K562 (cell line): Measurements from ENCODE around the gene TCF3. TPM values are rescaled to one million over a fixed set of nuclear protein-coding genes. Genes with fewer than 3 reads are reported as not detected.

Experiments
- CTBP1 ChIP-seq: fragments of 450-650 bp; IDR thresholded peaks from 2 replicates; pipeline ENCODE4 v1.6.1; 2016; ENCODE audit warnings: borderline replicate concordance
- HMGN3 ChIP-seq: IDR thresholded peaks from 2 replicates; pipeline ENCODE4 v1.6.1; 2011; ENCODE audit warnings: borderline replicate concordance, low read depth, mild to moderate bottlenecking, mixed read lengths, low read length; ENCODE audit not compliant: insufficient read length; ENCODE audit errors: extremely low read depth
- KAT7 ChIP-seq: sonication (generic); formaldehyde crosslinking; IDR thresholded peaks from 2 replicates; pipeline ENCODE4 v1.8.0; 2022; ENCODE audit warnings: missing genetic modification reagents, mild to moderate bottlenecking, borderline replicate concordance
- L3MBTL2 ChIP-seq: fragments of 450-650 bp; IDR thresholded peaks from 2 replicates; pipeline ENCODE4 v1.6.1; 2016; ENCODE audit warnings: mild to moderate bottlenecking, moderate library complexity
- MYC ChIP-seq, 2 experiments: fragments of 250-450 bp in 1 of 2; sonication (Bioruptor Pico) in 1 of 2; IDR thresholded peaks; 2 replicates each; pipeline versions ENCODE4 v1.5.1 to v1.6.1; 2012 to 2021; ENCODE audit warnings: low read depth in 2 of 2, borderline replicate concordance in 1 of 2, improper control_type of control experiment in 1 of 2, low read length in 1 of 2, mild to moderate bottlenecking in 1 of 2, moderate library complexity in 1 of 2
- NRF1 ChIP-seq, 2 experiments: fragments of 450-650 bp; IDR thresholded peaks in 1 of 2; conservative IDR thresholded peaks in 1 of 2; 2 replicates each; pipeline ENCODE4 v1.6.1; 2014; ENCODE audit warnings: mild to moderate bottlenecking in 2 of 2
- POLR2G ChIP-seq: fragments of 200-400 bp; formaldehyde crosslinking; IDR thresholded peaks from 2 replicates; pipeline ENCODE4 v1.6.1; 2017; ENCODE audit warnings: low read depth, mild to moderate bottlenecking, antibody characterized with exemption, low read length, moderate library complexity
- RBFOX2 ChIP-seq: fragments of 200-400 bp; formaldehyde crosslinking; IDR thresholded peaks from 2 replicates; pipeline ENCODE4 v1.6.1; 2017; ENCODE audit warnings: low read depth, mild to moderate bottlenecking, low read length, moderate library complexity
- RBM22 ChIP-seq: fragments of 200-400 bp; formaldehyde crosslinking; IDR thresholded peaks from 2 replicates; pipeline ENCODE4 v1.6.1; 2018; ENCODE audit warnings: low read length, low read depth; ENCODE audit not compliant: poor library complexity, severe bottlenecking
- TFAM ChIP-seq: fragments of 250-450 bp; sonication (Bioruptor Pico); conservative IDR thresholded peaks from 2 replicates; pipeline ENCODE4 v1.5.0; 2021; ENCODE audit warnings: mild to moderate bottlenecking, moderate library complexity
- TGIF2 ChIP-seq: sonication (generic); formaldehyde crosslinking; IDR thresholded peaks from 2 replicates; pipeline ENCODE4 v1.8.1; 2022; ENCODE audit warnings: mild to moderate bottlenecking, missing genetic modification reagents, moderate library complexity
- XRCC4 ChIP-seq: IDR thresholded peaks from one replicate; pipeline ENCODE4 v1.6.1; 2011; ENCODE audit not compliant: insufficient read depth, insufficient read length; ENCODE audit errors: extremely low read depth
- ZC3H11A ChIP-seq: IDR thresholded peaks from 2 replicates; pipeline ENCODE4 v1.6.1; 2012; ENCODE audit warnings: low read depth, low read length, improper control_type of control experiment
- ZFX ChIP-seq: sonication (generic); formaldehyde crosslinking; IDR thresholded peaks from 2 replicates; pipeline ENCODE4 v1.8.0; 2022; ENCODE audit warnings: mild to moderate bottlenecking, missing genetic modification reagents, moderate library complexity
- ZNF639 ChIP-seq, 2 experiments: fragments of 200-800 bp in 1 of 2; sonication (Bioruptor generic) in 1 of 2; sonication (generic) in 1 of 2; formaldehyde crosslinking in 1 of 2; IDR thresholded peaks in 1 of 2; conservative IDR thresholded peaks in 1 of 2; 2 replicates each; pipeline versions ENCODE4 v1.5.0 to v1.6.1; 2016 to 2020; ENCODE audit warnings: missing compliant biosample characterization in 1 of 2, missing genetic modification characterization in 1 of 2, missing genetic modification reagents in 1 of 2
- polyA plus RNA-seq, 8 experiments: library from polyadenylated mRNA; depleted of rRNA in 4 of 8; stranded (reverse) in 5 of 8; unstranded in 3 of 8; fragments of >200 nt; fragmentation: Nextera tagmentation in 2 of 8; fragmentation: Illumina TruSeq in 1 of 8; extraction: Ambion mirVana in 2 of 8; extraction: Trizol in 1 of 8; gene quantifications; 2 replicates each; pipeline versions ENCODE4 v1.2.1 to v1.2.3, GENCODE V29; 2011 to 2014; ENCODE audit warnings: inconsistent platforms in 1 of 8, missing spikeins in 1 of 8
- total RNA-seq, 7 experiments: library from RNA; depleted of rRNA in 6 of 7; stranded (reverse); fragments of >200 nt in 6 of 7; fragmentation: Illumina TruSeq in 2 of 7; extraction: Trizol in 2 of 7; gene quantifications; 2 replicates each; pipeline versions ENCODE4 v1.2.1 to v1.2.3, GENCODE V29; 2011 to 2021; ENCODE audit warnings: low replicate concordance in 1 of 7
- TF ChIP-seq, protein P1 (sequence below): conservative IDR thresholded peaks from 2 replicates; pipeline ENCODE4 v1.6.1; 2011; ENCODE audit warnings: low read depth, mild to moderate bottlenecking, low read length; ENCODE audit not compliant: control insufficient read depth
- TF ChIP-seq, protein P2 (sequence below): fragments of 450-650 bp; IDR thresholded peaks from 2 replicates; pipeline ENCODE4 v1.6.1; 2018; ENCODE audit not compliant: partially characterized antibody

Gene TCF3
- total and polyA plus RNA-seq, 9 of the 15 experiments (the other 6 are each of a cell fraction or from before 2014, with no cell fraction given): 5.6 to 259 (median 84.0) TPM

- TF ChIP-seq RBFOX2 (peak; percentile 65), TFAM (CRISPR knock-in tag) (no peak), CTBP1 (peak; percentile 24; the same call in 1 of the 2 replicates), ZC3H11A (no peak), ZNF639 (CRISPR knock-in tag; conservative IDR thresholded peaks at IDR 0.05 in 1 of 2, IDR thresholded peaks at IDR 0.05 in 1 of 2) (0 out of 4 replicates have a peak, but pooled peaks of 1 of the 2 experiments have one; percentile 38), NRF1 (conservative IDR thresholded peaks at IDR 0.05 in 1 of 2, IDR thresholded peaks at IDR 0.05 in 1 of 2) (peak in 1 of 2 experiments; percentile 52; a peak in 2 of 4 replicates), RBM22 (no peak), TGIF2 (CRISPR knock-in tag) (peak; percentile 29; the same call in 1 of the 2 replicates), MYC (IDR thresholded peaks at IDR 0.05; ENCODE audit: low read depth, low read length) (peak; percentile 52), MYC (CRISPR knock-in tag; IDR thresholded peaks at IDR 0.05; ENCODE audit: borderline replicate concordance, low read depth) (no peak), XRCC4 (no peak), POLR2G (peak; percentile 71), L3MBTL2 (peak; percentile 32; the same call in 1 of the 2 replicates), ZFX (CRISPR knock-in tag) (peak; percentile 36), HMGN3 (peak; percentile 36), KAT7 (CRISPR knock-in tag) (no peak)
- TF ChIP-seq, protein P1, sequence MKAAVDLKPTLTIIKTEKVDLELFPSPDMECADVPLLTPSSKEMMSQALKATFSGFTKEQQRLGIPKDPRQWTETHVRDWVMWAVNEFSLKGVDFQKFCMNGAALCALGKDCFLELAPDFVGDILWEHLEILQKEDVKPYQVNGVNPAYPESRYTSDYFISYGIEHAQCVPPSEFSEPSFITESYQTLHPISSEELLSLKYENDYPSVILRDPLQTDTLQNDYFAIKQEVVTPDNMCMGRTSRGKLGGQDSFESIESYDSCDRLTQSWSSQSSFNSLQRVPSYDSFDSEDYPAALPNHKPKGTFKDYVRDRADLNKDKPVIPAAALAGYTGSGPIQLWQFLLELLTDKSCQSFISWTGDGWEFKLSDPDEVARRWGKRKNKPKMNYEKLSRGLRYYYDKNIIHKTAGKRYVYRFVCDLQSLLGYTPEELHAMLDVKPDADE: no peak
- TF ChIP-seq, protein P2, sequence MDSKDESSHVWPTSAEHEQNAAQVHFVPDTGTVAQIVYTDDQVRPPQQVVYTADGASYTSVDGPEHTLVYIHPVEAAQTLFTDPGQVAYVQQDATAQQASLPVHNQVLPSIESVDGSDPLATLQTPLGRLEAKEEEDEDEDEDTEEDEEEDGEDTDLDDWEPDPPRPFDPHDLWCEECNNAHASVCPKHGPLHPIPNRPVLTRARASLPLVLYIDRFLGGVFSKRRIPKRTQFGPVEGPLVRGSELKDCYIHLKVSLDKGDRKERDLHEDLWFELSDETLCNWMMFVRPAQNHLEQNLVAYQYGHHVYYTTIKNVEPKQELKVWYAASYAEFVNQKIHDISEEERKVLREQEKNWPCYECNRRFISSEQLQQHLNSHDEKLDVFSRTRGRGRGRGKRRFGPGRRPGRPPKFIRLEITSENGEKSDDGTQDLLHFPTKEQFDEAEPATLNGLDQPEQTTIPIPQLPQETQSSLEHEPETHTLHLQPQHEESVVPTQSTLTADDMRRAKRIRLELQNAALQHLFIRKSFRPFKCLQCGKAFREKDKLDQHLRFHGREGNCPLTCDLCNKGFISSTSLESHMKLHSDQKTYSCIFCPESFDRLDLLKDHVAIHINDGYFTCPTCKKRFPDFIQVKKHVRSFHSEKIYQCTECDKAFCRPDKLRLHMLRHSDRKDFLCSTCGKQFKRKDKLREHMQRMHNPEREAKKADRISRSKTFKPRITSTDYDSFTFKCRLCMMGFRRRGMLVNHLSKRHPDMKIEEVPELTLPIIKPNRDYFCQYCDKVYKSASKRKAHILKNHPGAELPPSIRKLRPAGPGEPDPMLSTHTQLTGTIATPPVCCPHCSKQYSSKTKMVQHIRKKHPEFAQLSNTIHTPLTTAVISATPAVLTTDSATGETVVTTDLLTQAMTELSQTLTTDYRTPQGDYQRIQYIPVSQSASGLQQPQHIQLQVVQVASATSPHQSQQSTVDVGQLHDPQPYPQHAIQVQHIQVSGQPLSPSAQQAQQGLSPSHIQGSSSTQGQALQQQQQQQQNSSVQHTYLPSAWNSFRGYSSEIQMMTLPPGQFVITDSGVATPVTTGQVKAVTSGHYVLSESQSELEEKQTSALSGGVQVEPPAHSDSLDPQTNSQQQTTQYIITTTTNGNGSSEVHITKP: peak; percentile 30
Measured at GRCh38 chr19:1651568-1652291, 685 bp downstream of the TCF3 start (continued).
